PFSK-1 (cell line): Measurements from ENCODE around the gene CACNA1C.

Experiments used
- FOXP2 ChIP-seq: optimal IDR thresholded peaks from 2 replicates; pipeline ENCODE3; 2011; ENCODE audit warnings: borderline replicate concordance, control low read depth, inconsistent platforms; ENCODE audit not compliant: insufficient read depth; ENCODE audit errors: extremely low read length, extremely low read depth
- POLR2AphosphoS5 ChIP-seq: IDR thresholded peaks from 2 replicates; pipeline ENCODE4 v1.6.1; 2012; ENCODE audit warnings: low read depth, mild to moderate bottlenecking, control low read depth, low read length, moderate library complexity
- REST ChIP-seq, 2 experiments: IDR thresholded peaks; 2 replicates each; pipeline versions ENCODE4 v1.6.1 to v1.8.0; 2011 to 2012; ENCODE audit warnings: low read depth in 2 of 2, low read length in 2 of 2, control low read depth in 1 of 2, inconsistent platforms in 1 of 2, mild to moderate bottlenecking in 1 of 2, moderate library complexity in 1 of 2; ENCODE audit not compliant: insufficient read depth in 1 of 2
- SIN3A ChIP-seq: IDR thresholded peaks from 2 replicates; pipeline ENCODE4 v1.6.1; 2012; ENCODE audit warnings: mild to moderate bottlenecking, low read length, moderate library complexity, borderline replicate concordance; ENCODE audit not compliant: insufficient read depth
- TAF1 ChIP-seq: IDR thresholded peaks from 2 replicates; pipeline ENCODE4 v1.6.1; 2012; ENCODE audit warnings: low read length, control low read depth, borderline replicate concordance; ENCODE audit not compliant: insufficient read depth

DNA sequence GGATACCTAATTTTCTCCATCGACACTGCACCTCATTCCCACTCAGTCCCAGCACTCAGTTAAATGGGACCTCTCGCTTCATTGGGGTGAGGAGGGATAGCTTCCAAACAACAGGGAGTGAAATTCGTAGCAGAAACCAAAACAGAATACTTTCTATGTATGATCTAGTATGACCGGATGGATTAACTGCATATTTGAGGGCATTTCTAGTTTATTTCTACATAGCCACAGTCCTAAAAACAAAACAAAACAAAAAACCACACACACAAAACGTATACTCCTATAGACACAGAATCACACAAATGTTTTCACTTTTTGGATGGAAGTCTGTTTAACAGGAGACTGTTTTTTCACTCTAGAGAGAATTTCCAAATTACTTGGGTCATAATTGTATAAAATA, 434.5 kb downstream of the CACNA1C start:
- TF ChIP-seq SIN3A (no peak), TAF1 (no peak), POLR2AphosphoS5 (no peak), REST (IDR thresholded peaks at IDR 0.05; ENCODE audit: insufficient read depth in 1 of 2, low read depth in 2 of 2, low read length in 2 of 2) (no peak), FOXP2 (no peak)
